Osteoblast (primary cell): ENCODE data around the gene ZNF578. TPM values are rescaled to one million over a fixed set of nuclear protein-coding genes. Genes with fewer than 3 reads are reported as not detected.
"Not testable (repeated sequence)": the region's sequence is repeated elsewhere in the genome, so short reads cannot be mapped to it uniquely, and the experiment has no call there.

ENCODE experiments used
- DNase-seq: peaks from one replicate; pipeline ENCODE4 v3.0.0; 2011; ENCODE audit warnings: low spot score, mixed read lengths; ENCODE audit not compliant: insufficient read length; ENCODE audit errors: missing footprints
- H2AFZ ChIP-seq: 2 replicates; pipeline ENCODE4 v1.6.0; 2011; ENCODE audit warnings: mild to moderate bottlenecking, low read length
- H3K27ac ChIP-seq: 2 replicates; pipeline ENCODE4 v1.5.1; 2011; ENCODE audit warnings: mild to moderate bottlenecking, low read depth, low read length, moderate library complexity
- H3K27me3 ChIP-seq: 2 replicates; pipeline ENCODE4 v1.6.0; 2012; ENCODE audit warnings: mild to moderate bottlenecking, control low read depth, inconsistent platforms, low read length, moderate library complexity; ENCODE audit not compliant: insufficient read depth
- H3K36me3 ChIP-seq: 2 replicates; pipeline ENCODE4 v1.5.1; 2011; ENCODE audit warnings: mild to moderate bottlenecking, low read length, control low read depth, moderate library complexity; ENCODE audit not compliant: insufficient read depth
- H3K4me1 ChIP-seq: 2 replicates; pipeline ENCODE4 v1.5.1; 2011; ENCODE audit warnings: mild to moderate bottlenecking, low read length, control low read depth, moderate library complexity; ENCODE audit not compliant: insufficient read depth
- H3K4me2 ChIP-seq: 2 replicates; pipeline ENCODE4 v1.6.0; 2011; ENCODE audit warnings: mild to moderate bottlenecking, low read length; ENCODE audit not compliant: insufficient read depth
- H3K4me3 ChIP-seq: fragments of 200-600 bp; sonication (generic); 3 replicates; pipeline ENCODE4 v1.5.1; 2012; ENCODE audit warnings: mild to moderate bottlenecking, low read length, inconsistent platforms; ENCODE audit not compliant: insufficient read depth
- H3K79me2 ChIP-seq: 2 replicates; pipeline ENCODE4 v1.6.0; 2012; ENCODE audit warnings: mild to moderate bottlenecking, low read length, control low read depth, inconsistent platforms; ENCODE audit not compliant: insufficient read depth
- H3K9me3 ChIP-seq: 2 replicates; pipeline ENCODE4 v1.5.1; 2011; ENCODE audit warnings: low read depth, low read length, control low read depth
- H4K20me1 ChIP-seq: 2 replicates; pipeline ENCODE4 v1.6.0; 2012; ENCODE audit warnings: mild to moderate bottlenecking, low read length, control low read depth; ENCODE audit not compliant: insufficient read depth
- total RNA-seq: library from RNA; depleted of rRNA; stranded (reverse); fragments of >200 nt; gene quantifications from 2 replicates; pipeline ENCODE4 v1.2.3, GENCODE V29; 2012
- TF ChIP-seq, protein P1 (sequence below): IDR thresholded peaks from 2 replicates; pipeline ENCODE4 v1.5.1; 2011; ENCODE audit warnings: mild to moderate bottlenecking, low read depth, low read length, moderate library complexity; ENCODE audit errors: extremely low read depth

The ZNF578 gene
- total RNA-seq, 1 donor, result 2.5 TPM

DNA sequence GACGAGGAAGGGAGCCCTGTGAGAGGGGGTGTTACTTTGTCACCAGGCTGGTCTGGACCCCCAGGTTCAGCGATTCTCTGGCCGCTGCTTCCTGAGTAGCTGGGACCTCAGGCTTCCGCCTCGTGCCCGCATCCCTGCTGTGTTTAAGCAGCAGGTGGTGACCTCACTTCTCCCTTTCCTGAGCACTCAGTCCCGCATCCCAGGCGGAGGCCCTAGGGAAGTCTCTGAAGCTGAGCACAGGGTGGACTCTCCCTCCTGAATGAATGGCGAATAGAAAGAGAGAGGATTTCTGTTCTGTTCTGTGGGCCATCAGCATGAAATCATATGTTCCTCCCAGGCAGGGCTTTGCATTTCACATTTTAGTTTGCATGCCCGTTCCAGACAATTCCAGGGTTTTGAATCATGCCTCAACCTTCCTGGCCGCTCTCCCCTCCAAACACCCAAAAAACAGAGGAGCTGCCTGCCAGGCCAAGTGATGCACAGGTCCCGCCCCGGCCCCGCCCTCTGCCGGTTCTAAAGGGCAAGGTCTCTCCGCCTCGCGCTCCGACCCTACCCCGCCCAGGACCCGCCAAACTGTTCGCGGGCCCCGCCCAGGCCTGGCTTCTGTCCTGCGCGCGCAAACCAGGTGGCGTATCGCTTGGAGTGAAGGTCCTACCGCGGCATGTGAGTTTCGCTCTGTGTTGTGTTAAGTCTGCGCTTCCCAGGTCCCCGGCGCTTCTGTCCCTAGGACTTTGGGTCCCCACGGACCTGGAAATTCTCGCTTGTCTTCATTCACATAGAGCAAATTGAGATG, 39.0 kb downstream of the ZNF578 start:
- Histone ChIP-seq H3K4me2 (peak overlapping the region; percentile 56), H3K36me3 (no peaks in the 10 kb centered on the region), H3K4me1 (no peaks in the 10 kb centered on the region), H3K27me3 (no peaks in the 10 kb centered on the region), H2AFZ (no peak overlapping the region), H3K4me3 (peak overlapping the region; percentile 43), H3K79me2 (no peaks in the 10 kb centered on the region), H3K9me3 (no peaks in the 10 kb centered on the region), H3K27ac (no peak overlapping the region), H4K20me1 (no peaks in the 10 kb centered on the region)
- TF ChIP-seq, protein P1, sequence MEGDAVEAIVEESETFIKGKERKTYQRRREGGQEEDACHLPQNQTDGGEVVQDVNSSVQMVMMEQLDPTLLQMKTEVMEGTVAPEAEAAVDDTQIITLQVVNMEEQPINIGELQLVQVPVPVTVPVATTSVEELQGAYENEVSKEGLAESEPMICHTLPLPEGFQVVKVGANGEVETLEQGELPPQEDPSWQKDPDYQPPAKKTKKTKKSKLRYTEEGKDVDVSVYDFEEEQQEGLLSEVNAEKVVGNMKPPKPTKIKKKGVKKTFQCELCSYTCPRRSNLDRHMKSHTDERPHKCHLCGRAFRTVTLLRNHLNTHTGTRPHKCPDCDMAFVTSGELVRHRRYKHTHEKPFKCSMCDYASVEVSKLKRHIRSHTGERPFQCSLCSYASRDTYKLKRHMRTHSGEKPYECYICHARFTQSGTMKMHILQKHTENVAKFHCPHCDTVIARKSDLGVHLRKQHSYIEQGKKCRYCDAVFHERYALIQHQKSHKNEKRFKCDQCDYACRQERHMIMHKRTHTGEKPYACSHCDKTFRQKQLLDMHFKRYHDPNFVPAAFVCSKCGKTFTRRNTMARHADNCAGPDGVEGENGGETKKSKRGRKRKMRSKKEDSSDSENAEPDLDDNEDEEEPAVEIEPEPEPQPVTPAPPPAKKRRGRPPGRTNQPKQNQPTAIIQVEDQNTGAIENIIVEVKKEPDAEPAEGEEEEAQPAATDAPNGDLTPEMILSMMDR, result no peak
- no peak for DNase-seq

DNA sequence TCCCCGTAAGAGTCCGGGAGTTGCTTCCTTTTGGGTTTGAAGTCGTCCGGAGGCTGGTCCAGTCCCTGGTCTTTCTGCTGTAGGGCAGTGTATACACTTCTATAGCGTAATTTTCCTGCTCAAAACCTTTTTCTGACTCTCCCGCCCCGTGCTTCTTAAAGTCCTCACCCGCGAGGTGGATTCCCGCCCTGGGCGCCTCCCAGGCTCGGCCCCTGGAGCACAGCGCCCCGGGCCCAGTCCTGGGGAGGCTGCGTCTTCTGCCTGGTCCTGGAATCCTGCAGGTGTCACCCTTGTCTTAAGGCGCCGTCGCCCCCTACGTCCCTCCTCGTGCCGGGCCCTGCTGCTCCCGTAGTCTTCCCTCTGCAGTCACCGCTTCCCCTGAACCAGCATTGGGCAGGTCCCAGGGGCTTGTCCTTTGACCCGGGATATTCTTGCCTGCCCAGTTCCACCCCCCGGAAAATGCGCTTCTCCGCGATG, 39.7 kb downstream of the ZNF578 start:
- Histone ChIP-seq H3K9me3 (no peaks in the 10 kb centered on the region), H3K27me3 (no peaks in the 10 kb centered on the region), H3K27ac (no peak overlapping the region), H4K20me1 (no peaks in the 10 kb centered on the region), H3K36me3 (no peaks in the 10 kb centered on the region), H3K79me2 (no peaks in the 10 kb centered on the region), H3K4me2 (peak overlapping the region; percentile 56), H2AFZ (no peak overlapping the region), H3K4me1 (no peaks in the 10 kb centered on the region), H3K4me3 (peak overlapping the region; percentile 43)
- TF ChIP-seq, protein P1, result no peak
- peak; percentile 76 for DNase-seq

DNA sequence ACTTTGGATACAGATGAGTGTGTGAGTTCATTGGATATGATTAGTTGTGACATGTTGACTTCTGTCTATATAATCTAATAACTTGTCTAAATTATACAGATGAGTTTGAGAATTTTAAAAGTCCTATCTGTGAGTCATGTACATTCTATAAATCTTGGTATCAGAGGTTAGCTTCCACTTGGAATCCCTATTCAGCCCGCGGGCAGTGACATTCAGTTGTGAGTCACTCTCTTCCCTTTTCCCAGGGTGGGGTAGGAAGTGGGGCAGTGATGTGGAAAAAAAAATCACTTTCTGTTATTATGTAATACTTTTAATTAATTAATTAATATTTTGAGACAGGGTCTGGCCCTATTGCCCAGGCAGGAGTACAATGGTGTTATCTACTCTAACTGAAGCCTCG, 41.2 kb downstream of the ZNF578 start:
- H3K79me2 ChIP-seq, result no peaks in the 10 kb centered on the region
- no peak overlapping the region for H3K4me3 ChIP-seq
- DNase-seq, result peak; percentile 17
- no peaks in the 10 kb centered on the region for H3K4me1 ChIP-seq
- no peak overlapping the region for H3K4me2 ChIP-seq
- TF ChIP-seq, protein P1, result no peak
- H3K36me3 ChIP-seq, result no peaks in the 10 kb centered on the region
- H3K9me3 ChIP-seq, result no peaks in the 10 kb centered on the region
- H3K27ac ChIP-seq, result no peak overlapping the region
- no peak overlapping the region for H2AFZ ChIP-seq
- no peaks in the 10 kb centered on the region for H3K27me3 ChIP-seq
- H4K20me1 ChIP-seq, result no peaks in the 10 kb centered on the region

DNA sequence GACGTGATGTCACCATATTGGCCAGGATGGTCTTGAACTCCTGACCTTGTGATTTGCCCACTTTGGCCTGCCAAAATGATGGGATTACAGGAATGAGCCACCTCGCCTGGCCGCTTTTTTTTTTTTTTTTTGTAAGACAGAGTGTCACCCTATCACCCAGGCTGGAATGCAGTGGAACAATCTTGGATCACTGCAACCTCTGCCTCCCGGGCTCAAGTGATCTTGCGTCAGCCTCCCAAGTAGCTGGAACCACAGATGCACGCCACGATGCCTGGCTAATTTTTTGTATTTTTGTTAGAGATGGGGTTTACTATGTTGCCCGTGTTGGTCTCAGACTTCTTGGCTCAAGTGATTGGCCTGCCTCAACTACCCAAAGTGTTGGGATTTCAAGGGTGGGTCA, 45.2 kb downstream of the ZNF578 start:
- Histone ChIP-seq H3K4me3 (no peak overlapping the region), H3K27ac (no peak overlapping the region), H3K36me3 (no peaks in the 10 kb centered on the region), H4K20me1 (no peaks in the 10 kb centered on the region), H3K79me2 (no peaks in the 10 kb centered on the region), H2AFZ (no peak overlapping the region), H3K4me2 (no peak overlapping the region), H3K27me3 (no peaks in the 10 kb centered on the region), H3K4me1 (no peaks in the 10 kb centered on the region), H3K9me3 (no peaks in the 10 kb centered on the region)
- DNase-seq, result no peak
- TF ChIP-seq, protein P1, result no peak

DNA sequence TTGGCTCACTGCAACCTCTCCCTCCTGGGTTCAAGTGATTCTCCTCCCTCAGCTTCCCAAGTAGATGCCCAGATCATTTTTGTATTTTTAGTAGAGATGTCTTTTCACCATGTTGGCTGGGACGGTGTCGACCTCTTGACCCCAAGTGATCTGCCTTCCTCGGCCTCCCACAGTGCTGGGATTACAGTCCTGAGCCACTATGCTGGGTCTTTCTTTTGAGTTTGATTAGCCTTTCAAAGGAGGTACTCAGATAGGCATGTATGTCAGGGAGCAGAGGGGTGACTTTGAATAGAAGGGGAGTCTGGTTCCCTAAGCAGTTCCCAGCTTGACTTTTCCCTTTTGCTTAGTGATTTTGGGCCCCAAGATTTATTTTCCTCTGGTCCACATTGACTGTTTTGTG, 47.1 kb downstream of the ZNF578 start:
- H2AFZ ChIP-seq, H3K4me1 ChIP-seq, H3K27ac ChIP-seq, H3K27me3 ChIP-seq, DNase-seq, H3K79me2 ChIP-seq, H3K4me3 ChIP-seq, H3K4me2 ChIP-seq, H3K9me3 ChIP-seq, H3K36me3 ChIP-seq, H4K20me1 ChIP-seq: not testable (repeated sequence)

DNA sequence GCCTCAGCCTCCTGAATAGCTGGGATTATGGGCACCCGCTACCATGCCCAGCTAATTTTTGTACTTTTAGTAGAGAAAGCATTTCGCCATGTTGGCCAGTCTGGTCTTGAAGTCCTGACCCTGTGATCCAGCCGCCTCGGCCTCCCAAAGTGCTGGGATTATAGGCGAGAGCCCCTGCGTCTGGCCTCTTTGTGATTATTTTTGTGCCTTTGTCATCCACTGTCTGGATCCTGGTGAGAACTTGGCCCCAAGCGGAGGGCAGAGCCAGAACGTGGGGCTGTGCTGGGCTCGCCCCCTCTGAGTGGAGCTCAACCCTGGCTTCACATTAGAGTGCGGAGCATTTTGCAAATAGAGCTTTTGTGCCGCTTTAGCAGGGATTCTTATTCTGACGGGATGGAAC, 47.6 kb downstream of the ZNF578 start:
- not testable (repeated sequence) for H3K79me2 ChIP-seq, H3K4me3 ChIP-seq, H4K20me1 ChIP-seq, H3K9me3 ChIP-seq, H3K36me3 ChIP-seq, H3K27ac ChIP-seq, H3K4me1 ChIP-seq, H2AFZ ChIP-seq, H3K4me2 ChIP-seq, H3K27me3 ChIP-seq, DNase-seq
